ENCODE measurements around the gene RANBP10.

GRCh38 chr16:67773099-67773498 lies 33.3 kb downstream of the RANBP10 start:
- TF ChIP-seq, protein P1, sequence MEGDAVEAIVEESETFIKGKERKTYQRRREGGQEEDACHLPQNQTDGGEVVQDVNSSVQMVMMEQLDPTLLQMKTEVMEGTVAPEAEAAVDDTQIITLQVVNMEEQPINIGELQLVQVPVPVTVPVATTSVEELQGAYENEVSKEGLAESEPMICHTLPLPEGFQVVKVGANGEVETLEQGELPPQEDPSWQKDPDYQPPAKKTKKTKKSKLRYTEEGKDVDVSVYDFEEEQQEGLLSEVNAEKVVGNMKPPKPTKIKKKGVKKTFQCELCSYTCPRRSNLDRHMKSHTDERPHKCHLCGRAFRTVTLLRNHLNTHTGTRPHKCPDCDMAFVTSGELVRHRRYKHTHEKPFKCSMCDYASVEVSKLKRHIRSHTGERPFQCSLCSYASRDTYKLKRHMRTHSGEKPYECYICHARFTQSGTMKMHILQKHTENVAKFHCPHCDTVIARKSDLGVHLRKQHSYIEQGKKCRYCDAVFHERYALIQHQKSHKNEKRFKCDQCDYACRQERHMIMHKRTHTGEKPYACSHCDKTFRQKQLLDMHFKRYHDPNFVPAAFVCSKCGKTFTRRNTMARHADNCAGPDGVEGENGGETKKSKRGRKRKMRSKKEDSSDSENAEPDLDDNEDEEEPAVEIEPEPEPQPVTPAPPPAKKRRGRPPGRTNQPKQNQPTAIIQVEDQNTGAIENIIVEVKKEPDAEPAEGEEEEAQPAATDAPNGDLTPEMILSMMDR (IDR thresholded peaks at IDR 0.05): no peak
- no peak for TF ChIP-seq EZH2 (IDR thresholded peaks at IDR 0.05)
